Measurements from ENCODE around the gene UGGT1.
"Not testable (repeated sequence)": the region's sequence is repeated elsewhere in the genome, so short reads cannot be mapped to it uniquely, and the experiment has no call there.

The UGGT1 gene

GRCh38 chr2:128115921-128116623 lies 25.1 kb downstream of the UGGT1 start:
- DNase-seq (ENCODE audit: low read depth): no peak

GRCh38 chr2:128134573-128134972 lies 43.6 kb downstream of the UGGT1 start:
- peak; percentile 34 for DNase-seq (ENCODE audit: low read depth)

GRCh38 chr2:128137094-128137616 lies 46.2 kb downstream of the UGGT1 start:
- no peak for DNase-seq (ENCODE audit: low read depth)

- DNase-seq (ENCODE audit: low read depth): no peak
Observed at GRCh38 chr2:128139624-128140023, 48.6 kb downstream of the UGGT1 start.

DNA sequence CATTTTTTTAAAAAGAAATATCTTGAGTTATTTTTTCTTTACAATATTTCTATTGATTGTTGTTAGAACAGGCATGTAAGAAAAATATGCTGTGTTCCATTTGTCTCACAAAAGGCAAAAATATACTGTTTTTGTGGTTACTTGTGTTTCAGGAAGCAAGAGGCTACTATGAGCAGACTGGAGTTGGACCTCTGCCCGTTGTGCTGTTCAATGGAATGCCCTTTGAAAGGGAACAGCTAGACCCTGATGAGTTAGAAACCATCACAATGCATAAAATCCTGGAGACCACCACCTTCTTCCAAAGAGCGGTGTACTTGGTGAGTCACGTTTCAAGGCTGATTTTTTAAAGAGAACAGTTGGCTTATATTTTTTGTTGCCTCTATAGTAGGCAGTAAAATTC lies 54.7 kb downstream of the UGGT1 start:
- DNase-seq (ENCODE audit: low read depth): no peak

- no peak for DNase-seq (ENCODE audit: low read depth)
Observed at GRCh38 chr2:128153786-128154185, 62.8 kb downstream of the UGGT1 start.

GRCh38 chr2:128154225-128154624 lies 63.2 kb downstream of the UGGT1 start:
- no peak for DNase-seq (ENCODE audit: low read depth)

DNA sequence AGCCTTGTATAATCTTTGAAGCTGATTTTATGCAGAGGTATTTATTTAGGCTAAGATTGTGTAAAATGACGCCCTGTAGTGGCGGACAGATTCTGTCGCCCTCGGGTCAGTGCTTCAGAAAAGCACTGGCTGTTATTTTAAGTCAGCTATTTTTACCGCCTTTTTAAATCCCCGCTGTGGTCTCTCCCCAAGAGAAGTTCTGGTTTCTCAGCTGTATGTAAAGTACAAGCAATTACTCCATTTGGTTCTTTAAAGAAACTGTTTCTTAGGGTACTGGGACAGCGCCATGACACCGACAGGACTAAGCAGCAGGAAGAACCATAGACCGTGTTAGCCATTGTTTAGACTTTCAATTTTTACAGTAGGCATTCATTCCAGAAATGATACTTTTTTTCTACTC lies 65.0 kb downstream of the UGGT1 start:
- no peak for DNase-seq (ENCODE audit: low read depth)

GRCh38 chr2:128156812-128157211 lies 65.8 kb downstream of the UGGT1 start:
- DNase-seq (ENCODE audit: low read depth): no peak

- DNase-seq (ENCODE audit: low read depth): no peak
Observed at GRCh38 chr2:128157644-128158043, 66.6 kb downstream of the UGGT1 start.

DNA sequence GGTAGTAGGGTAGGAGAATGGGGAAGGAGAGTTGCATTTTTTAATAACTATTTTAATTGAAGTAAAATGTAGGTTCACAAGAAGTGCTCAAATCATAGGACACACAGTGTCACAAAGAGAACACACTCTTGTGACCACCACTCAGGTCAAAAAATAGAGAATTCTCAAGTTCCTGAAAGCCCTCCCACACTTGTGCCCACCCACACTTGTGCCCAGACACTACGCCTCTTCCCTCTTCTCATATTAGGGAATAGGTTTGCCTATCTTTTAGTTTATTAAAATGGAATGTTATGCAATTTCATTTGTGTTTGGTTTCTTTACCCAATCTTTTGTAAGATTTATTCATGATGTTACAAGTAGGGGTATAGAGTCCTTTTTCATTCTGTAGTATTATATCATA lies 67.2 kb downstream of the UGGT1 start:
- no peak for DNase-seq (ENCODE audit: low read depth)

DNA sequence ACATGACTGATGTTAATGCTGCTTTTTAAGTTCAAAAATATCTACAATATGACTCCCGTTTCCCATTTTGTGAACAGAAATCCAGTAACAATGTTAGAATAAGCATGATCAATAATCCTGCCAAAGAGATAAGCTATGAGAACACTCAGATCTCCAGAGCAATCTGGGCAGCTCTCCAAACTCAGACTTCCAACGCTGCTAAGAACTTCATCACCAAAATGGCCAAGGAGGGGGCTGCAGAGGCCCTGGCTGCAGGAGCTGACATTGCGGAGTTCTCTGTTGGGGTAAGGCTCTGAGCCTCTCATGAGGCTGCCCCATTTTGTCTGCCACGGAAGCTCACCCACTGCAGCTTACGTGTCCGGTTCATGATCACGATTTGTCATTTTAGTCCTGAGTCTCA lies 68.4 kb downstream of the UGGT1 start:
- DNase-seq (ENCODE audit: low read depth): no peak

- DNase-seq (ENCODE audit: low read depth): no peak
Observed at GRCh38 chr2:128160616-128161275, 69.7 kb downstream of the UGGT1 start.

DNA sequence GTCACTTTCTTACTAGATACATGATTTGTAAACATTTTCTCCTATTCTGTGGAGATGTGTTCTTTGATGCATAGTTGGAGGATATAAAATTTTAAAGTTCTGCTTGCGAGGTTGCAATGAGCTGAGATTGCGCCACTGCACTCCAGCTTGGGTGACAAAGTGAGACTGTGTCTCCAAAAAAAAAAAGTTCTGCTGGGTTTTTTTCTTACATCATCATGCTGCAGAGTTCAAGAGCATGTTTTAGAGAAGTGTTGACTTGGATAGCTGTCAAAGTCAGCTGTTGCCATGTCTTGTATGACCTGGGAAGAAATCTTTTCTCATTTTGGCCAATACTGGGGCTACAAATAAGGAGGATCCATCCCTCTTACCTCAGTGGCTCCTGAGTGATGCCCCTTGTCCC lies 71.3 kb downstream of the UGGT1 start:
- DNase-seq (ENCODE audit: low read depth): no peak

DNA sequence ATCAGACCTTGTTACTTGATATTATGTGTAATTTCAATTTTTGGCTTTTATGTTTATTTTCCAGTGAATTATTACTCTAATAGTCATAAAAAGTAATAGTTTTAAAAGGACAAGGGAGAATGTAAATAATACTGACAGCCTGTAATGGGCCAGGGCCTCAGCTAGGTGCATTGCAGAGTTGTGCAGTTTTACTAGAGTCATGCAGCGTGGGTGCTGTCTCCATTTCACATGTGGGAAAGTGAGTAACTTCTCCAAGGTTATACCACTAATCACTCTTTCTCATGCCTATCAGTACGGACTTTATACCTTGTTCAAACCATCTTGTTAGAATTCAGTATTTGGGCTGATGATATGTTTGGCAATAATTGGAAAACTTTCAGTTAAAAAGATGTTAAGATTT lies 73.3 kb downstream of the UGGT1 start:
- DNase-seq (ENCODE audit: low read depth): no peak

DNA sequence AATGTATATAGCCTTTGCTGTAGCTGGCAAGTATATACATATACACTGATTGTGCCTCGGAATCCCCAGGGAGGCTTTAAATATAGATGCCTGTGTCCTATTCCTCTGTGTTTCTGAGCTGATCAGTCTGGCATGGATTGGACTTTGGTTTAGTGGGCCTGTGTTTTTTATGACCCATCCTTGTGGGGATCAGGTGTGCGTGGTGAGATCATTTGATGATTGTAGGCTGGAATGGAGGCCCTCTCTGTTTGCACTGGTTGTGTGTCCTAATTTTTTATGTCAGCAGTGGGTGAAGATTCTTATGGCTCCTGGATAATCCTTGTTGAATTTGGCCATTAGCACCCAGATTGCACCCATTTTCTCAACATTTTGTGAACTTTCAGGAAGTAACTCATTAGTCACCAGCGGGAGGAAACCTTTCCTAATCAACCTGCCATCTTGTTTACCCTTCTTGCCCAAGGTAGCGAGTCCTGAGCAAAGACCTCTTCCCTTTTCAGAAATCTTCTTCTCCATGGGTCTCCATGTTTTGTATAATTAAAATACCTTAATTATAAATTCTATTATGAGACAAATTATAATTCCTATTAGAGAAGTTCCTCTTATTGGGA lies 75.8 kb downstream of the UGGT1 start:
- no peak for DNase-seq (ENCODE audit: low read depth)

DNA sequence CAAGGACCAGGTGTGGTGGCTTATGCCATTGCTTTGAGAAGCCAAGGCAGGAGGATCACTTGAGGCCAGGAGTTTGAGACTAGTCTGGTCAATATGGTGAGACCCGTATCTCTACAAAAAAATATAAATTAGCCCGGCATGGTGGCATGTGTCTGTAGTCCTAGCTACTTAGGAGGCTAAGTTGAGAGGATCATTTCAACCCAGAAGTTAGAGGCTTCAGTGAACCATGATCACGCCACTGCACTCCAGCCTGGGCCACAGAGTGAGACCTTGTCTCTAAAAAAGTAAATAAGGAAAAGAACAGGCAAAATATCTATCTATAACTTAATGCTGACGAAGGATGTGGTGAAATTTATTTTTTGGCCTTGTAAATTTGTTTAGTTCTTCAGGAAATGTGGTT lies 78.1 kb downstream of the UGGT1 start:
- no peak for DNase-seq (ENCODE audit: low read depth)

DNA sequence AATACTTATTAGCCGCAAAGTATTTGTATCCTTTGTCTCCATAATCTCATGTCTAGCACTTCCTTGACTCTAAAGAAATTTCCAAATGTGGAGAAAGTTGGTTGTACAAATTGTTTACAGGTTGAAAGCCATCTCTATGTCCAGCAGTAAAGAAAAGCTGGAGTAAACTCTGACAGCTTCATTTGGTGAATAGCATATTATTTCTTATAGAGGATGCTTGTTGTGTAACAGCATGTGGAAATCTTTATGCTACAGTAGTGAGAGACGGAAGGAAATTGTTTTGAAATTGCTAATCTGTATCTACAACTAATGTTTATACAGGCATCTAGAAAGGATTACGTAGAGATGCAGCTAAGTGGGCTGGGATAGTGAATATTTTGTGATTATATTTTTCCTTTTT lies 78.5 kb downstream of the UGGT1 start:
- DNase-seq (ENCODE audit: low read depth): peak; percentile 93

DNA sequence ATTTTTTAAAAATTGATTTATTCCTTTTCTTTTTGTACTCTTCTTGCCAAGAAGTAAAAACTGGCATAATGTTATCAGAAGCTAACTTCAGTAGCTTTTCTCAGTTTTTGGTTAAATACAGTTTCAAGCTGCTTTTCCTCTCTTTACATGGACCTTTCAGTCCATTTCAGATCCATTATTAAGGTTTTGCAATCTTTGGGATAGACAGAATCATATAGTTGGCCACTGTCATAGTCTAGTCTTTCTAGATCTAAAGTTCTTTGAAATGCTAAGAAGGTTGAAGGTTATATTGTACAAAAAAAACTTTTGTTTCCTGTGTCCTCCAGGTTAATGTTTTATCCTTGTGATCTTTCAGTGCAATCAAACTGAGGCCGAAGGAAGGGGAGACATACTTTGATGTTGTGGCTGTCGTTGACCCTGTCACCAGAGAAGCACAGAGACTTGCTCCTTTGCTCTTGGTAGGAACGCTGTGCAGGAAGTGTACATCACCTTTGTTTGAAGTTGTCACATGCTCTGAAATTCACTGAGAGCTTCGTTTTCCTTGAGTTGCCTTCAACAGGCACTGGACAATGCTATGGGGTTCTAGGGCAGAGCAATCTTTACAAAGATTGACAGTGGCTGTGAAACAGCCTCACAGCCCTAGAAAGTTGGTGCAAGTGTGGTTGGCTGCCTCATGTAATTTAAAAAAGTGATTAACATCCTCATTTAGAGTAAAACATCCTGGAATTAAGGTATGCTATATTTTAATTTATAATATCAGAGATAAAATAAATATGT lies 79.1 kb downstream of the UGGT1 start:
- DNase-seq (ENCODE audit: low read depth): no peak

- no peak for DNase-seq (ENCODE audit: low read depth)
Observed at GRCh38 chr2:128170776-128171175, 79.8 kb downstream of the UGGT1 start.

DNA sequence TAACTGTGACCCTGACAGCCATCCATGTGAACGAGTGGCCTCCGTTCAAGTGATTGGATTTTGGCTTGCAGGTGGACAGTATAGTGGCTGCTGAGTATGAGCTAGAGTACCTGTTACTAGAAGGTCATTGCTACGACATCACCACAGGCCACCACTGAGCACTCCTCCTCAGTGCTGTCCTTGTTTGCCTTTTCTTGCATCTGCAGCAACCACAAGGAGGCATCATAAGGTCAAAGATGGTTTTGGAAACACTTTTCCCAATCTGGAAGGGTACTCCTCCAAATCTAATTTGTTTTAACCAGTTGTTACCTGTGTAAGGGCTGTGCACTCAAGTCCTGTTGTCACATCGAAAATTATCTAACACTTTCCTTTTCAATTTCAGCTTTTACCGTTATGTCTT lies 81.2 kb downstream of the UGGT1 start:
- DNase-seq (ENCODE audit: low read depth): no peak

DNA sequence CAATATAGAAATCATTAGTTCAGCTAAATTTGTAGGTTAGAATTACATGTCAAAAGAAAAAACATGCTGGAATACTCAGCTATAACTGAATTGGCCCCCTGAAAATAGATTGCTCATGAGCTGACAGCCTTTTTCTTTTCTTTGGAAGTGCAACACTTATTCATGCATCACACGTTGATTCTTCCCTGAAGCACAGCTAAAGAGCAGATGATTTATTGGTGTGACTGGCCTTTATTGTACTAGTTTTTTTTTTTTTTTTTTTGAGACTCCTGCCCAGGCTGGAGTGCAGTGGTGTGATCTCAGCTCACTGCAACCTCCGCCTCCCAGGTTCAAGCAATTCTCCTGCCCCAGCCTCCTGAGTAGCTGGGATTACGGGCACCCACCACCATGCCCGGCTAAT lies 83.1 kb downstream of the UGGT1 start:
- DNase-seq (ENCODE audit: low read depth): not testable (repeated sequence)

- peak; percentile 65 for DNase-seq (ENCODE audit: low read depth)
Observed at GRCh38 chr2:128177315-128177714, 86.3 kb downstream of the UGGT1 start.
